ENCODE measurements around the gene SLC38A10.
A peak's percentile ranks its signal among the peaks of the same experiment; 100 is the strongest.

SLC38A10 gene

DNA sequence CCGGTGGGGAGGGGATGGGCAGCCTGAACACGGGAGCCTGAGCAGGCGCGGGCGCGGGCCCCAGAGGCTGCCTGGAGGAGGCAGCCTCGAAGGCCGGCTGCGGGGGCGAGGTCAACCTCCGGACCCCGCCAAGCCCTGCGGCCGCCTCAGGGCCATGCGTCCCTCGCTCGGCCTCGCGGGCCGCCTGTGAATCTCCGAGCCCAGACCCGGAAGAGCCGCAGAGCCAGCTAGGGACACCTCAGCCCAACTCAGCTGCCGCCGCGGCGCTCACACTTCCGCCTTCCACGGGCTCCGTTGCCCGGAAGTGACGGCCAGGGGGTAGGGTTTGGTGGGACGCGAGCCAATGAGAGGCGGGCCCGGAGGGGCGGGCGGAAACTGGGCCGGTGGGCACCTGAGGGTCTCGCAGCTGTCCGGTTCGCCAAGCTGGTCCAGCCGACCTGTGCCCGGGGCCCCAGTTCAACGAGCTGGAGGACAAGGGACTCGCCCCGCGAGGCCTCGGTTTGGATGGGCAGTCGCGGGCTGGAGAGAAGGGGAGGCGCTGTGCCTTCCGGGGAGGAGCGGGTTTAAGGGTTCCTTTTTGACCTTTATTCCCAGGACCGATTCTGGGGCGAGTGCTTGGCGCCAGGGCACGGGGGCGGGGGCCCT is at the start of gene SLC38A10:
TSS of gene SLC38A10 (minus strand) at position 277 of the 645 bp plus-strand sequence. CDS start 386 bp downstream, outside the sequence.
- DNase-seq (ENCODE audit: low spot score) = peak; percentile 100

DNA sequence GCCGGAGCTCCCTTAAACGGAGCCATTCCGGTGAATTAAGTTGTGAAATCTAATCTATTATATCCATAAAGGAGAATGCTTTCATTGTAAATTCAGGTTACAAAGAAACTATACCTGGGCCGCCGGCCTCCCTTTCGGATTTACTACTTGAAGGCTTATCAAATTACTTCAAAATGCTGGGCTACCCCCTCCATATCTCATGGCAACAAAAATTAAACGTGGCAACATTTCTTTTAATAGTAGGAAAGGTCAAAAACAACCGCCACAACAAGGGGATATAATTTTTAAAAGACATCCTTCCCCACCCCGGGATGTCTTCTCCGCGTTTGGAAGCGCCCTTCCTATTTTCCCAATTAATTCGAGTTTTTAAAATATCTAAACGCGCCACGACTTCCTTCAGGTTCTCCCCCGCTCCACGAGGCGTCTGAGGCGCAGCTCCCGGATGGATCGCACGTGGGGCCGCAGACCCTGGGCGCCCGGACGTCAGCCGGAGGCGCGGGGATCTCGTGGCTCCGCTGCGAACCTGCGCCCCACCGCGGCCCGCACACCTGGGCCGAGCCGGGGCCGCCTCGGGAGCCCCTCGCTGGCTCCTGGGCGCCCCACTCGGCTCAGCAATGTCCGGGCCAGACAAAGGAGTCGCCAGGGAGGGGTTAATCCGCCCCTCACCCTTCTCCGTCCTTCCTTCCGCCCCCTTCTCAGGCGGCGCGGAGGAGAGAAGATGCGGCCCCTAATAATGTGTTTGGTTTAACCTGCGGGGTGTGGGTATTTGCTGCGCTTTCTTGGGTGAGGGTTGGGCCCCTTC is 47.4 kb upstream of the SLC38A10 start:
- no peak for DNase-seq (ENCODE audit: low spot score)

DNA sequence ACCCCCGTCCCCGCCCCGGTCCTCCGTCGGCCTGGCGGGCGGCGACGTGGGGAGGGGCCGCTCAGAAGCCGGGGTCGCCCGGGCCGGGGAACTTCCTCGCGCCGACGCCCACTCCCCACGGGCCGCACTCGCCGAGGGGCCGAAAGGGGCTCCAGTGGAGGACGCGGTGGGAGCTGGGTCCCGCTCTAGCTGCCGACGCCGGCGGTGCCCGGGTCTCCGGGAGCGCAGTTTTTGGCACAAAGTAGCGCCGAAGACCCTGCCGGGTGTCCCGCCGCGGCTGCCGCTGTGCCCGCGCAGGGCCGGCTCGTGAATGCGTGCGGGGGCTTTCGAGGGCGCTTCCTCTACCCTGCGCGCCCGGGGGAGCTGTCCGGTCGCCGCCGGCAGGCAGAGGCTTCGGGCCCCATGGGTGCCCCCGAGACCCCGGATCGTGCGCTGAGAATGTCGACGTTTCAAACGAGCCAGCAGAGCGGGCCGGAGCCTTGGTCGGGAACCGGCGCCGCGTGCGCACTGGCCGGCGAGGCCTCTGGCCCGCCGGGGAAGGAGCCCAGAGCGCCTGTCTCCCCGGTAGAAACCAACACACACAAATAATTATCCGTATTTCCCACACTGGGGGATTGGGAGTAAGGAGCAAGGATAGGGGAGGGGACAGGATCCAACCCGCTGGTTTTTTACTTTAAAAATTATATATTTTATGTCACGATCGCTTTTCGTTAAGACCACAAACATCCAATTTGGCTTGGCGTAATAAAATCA is 46.6 kb upstream of the SLC38A10 start:
- no peak for DNase-seq (ENCODE audit: low spot score)

DNA sequence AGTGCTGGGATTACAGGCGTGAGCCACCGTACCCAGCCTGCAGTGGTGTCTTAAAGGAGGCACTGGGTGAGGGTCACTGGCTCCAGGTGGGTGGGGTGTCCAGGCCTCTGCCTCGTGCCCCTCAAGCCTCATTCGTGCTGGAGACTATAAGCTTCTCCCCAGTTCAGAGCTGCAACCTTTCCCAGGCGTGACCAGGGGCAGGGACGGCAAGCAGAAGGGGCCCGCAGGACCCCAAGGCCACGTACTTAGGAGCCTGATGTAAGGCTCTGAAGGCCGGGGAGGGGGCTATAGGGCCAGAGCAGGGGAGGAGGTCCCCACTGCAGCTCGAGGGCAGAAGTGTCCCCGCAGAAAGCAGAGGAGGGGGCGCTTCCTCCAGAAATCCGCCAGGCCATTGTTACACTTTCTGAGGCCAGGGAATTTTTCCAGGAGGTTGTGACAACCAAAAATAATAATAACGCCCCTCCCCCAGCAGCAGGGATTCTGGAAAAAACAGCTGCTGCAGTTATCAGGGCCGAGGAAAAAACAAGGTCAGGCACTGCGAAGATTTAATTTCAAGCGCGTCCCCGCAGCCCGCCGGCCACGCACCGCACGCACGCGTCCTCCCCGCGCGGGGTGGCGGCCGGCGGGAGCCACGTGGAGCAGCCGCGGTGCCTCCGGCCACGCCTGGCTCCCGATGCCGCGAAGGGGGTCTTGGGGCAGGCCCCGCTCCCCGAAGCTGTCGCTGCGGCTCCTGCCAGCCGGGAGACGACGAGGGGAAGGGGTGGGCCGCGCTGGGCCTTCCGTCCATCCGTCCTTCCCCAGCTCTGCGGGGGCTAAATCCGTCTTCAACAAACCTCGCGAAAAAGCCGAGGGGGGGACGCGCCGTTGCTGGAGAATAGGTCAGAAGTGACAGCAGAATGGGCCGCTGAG is 45.8 kb upstream of the SLC38A10 start:
- DNase-seq (ENCODE audit: low spot score) = no peak

DNA sequence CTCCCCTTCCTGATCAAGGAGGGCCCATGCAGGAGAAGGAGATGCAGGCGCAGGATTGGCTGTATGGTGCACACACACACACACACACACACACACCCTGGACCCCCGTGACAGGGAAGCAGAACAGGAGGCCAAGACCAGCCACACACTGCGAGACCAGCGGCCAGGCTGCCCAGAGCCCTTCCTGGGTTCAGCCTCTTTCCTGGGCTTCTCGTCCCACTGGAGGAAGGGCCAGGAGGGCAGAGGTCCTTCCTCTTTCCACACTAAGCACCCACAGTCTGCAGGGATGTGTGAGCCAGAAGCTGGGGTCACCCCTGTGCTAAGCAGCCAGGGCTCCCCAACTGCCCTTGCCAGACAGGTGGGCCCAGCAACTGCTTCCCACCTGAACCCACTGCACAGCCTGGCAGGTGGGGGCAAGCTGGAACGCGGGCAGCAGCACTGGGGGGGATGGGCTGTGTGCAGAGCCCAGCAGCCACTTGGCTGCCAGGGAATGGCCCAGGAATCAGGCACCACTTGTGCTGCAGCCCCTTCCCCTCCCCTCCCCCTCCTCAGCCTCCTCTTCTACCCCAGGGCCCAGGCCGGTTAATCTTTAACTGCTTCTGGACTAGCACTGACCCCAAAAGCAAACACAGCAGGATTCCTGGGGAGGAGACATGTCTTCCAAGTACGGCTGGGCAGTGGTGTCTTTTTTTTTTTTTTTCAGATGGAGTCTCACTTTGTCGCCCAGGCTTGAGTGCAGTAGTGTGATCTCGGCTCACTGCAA is 44.6 kb upstream of the SLC38A10 start:
- no peak for DNase-seq (ENCODE audit: low spot score)

DNA sequence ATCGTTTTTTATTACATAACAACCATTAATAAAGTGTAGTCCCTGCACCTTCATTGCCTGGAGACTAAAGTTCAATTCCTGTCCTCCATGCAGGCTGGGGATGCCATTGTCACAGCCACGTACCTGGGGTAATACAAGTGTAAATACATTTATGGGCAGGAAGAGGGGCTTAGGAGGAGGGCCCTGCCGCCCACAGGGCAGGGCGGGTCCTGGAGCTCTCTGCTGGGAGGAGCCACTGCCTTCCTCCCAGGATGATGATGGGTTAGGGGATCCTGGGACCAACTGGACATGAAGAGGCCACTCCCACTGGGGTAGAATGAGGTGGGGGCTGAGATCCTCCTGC is 44.1 kb upstream of the SLC38A10 start:
- no peak for DNase-seq (ENCODE audit: low spot score)

DNA sequence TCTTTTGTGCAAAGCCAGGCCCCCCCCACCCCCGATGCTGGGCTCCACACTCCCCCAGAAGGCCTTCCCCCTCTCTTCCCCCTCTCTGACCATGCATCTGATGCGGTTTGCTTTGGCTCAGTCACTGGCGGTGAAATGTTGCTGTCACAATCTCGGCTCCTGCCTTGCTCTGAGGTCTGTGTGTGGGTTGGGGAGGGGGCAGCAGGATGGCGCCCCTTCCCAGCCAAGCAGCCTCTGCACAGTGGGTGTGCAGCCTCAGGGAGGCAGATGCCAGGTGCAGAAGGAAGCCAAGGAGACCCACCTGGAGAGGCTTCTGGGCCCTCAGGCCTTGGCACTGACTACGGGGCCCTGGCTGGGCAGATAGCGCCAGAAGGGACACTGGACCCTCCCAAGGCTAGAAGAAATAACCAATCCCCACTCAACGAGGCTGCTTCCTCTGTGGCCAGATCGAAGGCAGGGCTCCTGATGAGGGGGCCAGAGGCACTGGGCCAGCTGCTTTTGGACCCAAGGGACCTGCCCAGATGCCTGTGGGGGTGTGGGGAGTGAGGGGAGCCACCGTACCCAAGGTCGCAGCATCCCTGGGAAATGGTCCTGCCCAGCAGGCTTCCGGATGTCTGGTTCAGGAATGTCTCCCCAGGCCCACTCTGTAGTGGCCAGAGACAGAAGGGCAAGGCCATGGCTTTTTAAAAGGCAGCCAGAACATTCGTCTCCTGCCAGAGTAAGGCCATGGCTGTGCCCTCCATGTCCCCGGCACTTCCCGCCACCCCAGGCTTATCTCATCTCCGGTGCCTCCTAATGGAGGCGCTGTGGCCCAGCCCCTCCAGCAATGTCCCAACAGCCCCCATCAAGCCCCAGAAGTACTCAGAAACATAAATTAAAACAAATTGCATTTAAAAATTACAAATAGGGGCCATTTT is 43.4 kb upstream of the SLC38A10 start:
- DNase-seq (ENCODE audit: low spot score) = no peak

DNA sequence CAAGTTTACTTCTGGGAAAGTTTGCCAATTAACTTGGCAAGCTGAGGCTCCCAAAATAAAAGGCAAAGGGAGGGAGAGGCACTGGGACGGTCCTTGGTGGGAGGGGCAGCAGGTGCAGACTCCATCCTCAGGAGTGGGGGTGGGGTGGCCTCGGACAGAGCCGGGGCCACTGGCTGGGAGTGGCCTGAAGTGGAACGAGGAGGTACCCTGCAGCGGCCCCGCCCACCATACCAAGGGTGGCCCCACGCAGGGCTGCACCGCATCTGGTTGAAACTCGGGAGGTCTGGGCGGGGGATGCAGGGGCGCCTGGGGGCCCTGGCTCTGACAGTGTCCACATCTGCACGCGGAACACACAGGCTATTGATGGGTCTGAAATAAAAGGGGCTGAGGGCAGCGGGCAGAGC is 42.4 kb upstream of the SLC38A10 start:
- no peak for DNase-seq (ENCODE audit: low spot score)

DNA sequence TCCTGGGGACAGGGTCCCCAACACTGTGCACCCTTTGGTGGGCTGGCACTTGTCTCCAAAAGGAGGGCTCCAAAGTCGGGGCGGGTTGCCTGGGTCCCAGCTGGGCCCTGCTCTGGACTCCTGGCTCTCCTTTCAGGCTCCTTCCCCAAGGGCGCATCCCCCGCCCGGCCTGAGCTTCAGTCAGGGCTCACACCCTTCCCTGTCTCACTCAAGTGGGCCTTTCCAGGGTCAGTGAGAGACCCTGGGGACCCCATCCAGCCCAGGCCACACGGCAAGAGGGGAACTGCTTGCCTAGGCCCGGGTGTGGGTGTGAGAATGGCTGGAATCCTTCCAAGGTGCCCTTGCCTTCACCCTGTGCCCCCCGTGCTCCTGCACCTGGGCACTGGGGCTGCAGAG is 41.8 kb upstream of the SLC38A10 start:
- no peak for DNase-seq (ENCODE audit: low spot score)

DNA sequence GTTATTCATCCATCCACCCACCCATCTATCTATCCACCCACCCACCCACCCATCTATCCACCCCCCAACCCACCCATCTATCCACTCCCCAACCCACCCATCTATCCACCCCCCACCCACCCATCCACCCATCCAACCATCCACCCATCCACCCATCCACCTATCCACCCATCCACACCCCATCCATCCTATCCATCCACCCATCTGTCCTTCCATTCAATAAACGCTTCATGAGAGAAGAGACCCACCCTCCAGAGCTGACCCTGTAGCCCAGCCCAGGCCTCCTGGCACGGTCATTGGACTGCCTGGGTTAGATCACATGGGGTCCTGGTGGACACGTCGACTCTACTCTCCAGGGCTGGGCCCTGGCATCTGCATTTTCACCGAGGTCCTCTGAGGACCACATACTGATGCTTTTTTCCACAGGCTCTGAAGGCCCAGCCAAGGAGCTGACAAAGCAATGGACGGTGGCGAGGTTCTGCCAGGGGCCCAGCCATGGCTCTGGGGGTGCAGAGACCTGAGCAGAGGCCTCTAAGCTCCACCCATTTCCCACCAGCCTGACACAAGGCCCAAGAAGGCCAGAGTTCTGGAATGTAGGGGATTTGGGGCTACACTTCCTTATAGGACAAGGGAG is 41.3 kb upstream of the SLC38A10 start:
- DNase-seq (ENCODE audit: low spot score) = no peak

DNA sequence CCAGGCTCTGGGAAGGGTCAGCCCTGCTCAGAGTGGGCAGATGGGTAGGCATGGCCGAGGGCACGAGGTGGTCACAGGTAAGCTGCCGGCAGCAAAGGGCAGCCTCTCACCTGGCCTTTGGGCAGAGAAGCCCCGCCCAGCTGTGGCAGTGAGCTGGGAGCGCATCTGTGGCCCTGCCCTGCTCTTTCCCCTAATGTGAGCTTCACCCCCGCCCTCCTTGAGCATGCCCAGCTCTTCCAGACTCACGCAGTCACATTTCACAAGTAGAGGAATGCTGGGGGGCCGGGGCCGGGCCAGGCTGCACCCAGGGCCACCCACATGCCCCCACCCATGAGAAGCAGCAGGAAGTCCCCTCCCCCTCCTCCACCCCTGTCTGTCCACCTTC is 40.7 kb upstream of the SLC38A10 start:
- no peak for DNase-seq (ENCODE audit: low spot score)

DNA sequence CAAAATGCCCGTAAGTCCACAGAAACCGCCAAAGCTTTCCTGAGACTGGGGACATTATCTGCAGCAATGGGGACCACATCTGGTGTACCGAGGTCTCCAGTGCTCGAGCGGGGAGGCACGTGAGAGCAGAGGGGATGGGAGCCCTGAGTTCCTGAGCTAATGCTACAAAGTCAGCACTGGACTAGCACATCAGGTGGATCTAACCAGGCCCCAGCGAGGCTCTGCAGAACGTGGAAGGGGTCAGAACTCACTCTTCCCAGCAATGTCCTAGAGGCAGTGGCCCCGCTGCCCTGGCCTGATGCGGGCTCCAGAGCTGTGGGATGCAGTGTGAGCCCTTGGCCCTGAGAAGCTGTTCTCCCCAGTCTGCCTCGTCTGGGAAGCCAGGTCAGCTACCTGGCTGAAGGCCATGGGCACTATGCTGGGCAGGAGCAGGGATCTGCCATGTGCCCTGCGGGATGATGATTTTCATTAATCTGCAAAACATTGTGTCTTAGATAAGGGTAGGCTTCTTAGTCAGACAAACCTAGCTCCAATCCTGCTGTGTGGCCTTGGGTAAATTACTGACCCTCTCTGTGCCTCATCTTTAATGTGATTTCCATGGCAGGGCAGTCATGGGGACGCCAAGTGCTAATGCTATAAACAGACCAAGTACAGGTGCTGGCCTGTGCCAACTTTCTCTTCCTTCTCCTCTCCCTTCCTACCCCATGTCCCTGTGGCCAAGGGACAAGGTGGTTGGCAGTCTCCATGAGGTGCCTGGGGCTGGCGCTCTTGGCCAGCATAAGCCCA is 40.1 kb upstream of the SLC38A10 start:
- no peak for DNase-seq (ENCODE audit: low spot score)

DNA sequence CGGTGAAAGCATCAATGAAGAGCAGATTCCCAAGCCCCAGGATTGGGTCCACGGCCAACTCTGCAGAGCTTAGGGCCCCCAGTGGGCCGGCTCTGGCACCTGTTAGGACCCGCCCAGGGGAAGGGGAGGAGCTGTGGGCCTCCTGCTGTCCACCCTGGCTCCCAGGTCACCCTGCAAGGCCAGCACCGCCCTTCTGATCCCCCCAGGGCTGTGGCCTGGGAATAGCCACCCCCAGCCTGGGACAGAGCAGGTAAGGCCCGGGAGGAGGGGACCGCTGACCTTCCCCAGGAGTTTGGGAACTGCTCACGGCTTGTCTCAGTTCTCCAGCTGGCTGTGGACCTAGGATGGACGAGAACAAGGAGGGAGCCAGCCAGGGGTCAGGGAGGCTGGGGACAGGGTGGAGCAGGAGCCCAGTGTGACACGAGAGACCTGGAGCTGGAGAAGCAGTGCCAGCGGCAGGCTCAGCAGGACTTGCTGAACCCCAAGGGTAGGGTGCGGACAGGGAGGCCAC is 39.3 kb upstream of the SLC38A10 start:
- no peak for DNase-seq (ENCODE audit: low spot score)

DNA sequence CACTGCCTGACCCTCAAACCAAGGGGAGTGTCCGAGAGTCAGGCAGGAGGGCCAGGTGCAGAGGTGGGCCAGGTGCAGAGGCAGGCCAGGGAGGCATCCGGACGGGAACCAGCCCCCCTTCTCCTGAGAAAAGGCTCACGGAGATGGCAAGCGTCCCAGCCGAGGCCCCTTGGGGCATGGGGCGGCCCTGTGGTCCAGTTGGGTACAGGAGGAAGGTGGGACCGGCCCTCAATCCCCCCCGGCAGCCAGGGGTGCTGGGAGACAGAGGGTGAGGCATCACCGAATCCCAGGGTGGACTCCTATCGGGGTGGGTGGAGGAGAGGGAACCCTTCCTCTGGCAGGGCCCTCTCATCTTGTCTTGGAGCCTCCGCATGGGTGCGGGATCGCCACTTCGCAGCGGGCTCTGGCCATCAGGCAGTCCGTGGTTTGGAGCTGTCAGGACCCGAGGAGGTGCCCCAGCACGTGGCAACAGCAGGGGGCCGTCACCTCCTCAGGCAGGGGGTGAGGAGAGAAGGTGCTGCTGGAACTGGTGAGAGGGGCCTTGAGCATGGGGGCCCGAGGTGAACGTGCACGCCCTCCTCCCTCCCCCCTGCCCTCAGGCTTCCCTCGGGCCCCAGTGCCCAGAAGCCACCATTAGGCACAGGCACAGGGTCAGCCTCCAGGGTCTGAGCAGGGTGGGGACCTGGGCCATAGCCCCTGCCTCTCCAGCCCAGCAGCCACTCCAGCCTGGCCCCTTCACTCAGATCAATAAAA is 38.7 kb upstream of the SLC38A10 start:
- no peak for DNase-seq (ENCODE audit: low spot score)

DNA sequence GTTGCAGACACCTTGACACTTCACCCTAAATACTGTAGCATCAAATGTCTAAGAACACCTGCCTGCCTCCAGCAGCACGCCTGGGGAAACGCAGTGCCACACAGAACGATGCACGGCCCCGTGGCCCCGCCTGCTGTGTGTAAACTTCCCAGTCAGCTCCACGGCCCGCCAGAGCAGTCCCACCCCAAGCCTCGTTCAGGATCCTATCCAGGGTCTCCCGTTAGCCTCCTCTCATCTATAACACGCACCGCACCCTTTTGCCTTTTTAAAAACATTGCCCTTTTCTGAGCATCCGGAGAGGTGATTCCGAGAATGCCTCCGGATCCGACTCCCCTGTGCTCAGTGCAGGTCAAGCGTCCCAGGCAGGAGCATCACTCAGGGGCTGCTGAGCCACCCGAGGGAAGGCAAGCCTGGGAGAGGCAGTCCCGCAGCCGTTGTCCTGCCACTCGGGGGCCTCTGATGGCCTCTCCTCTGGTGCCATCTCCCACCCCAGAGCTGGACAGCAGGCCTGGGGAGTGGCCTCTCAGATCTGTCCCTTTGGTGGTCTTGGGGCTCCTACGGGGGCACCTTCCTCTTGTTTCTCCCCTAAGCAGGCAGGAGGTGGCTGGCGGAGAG is 37.9 kb upstream of the SLC38A10 start:
- DNase-seq (ENCODE audit: low spot score) = no peak

DNA sequence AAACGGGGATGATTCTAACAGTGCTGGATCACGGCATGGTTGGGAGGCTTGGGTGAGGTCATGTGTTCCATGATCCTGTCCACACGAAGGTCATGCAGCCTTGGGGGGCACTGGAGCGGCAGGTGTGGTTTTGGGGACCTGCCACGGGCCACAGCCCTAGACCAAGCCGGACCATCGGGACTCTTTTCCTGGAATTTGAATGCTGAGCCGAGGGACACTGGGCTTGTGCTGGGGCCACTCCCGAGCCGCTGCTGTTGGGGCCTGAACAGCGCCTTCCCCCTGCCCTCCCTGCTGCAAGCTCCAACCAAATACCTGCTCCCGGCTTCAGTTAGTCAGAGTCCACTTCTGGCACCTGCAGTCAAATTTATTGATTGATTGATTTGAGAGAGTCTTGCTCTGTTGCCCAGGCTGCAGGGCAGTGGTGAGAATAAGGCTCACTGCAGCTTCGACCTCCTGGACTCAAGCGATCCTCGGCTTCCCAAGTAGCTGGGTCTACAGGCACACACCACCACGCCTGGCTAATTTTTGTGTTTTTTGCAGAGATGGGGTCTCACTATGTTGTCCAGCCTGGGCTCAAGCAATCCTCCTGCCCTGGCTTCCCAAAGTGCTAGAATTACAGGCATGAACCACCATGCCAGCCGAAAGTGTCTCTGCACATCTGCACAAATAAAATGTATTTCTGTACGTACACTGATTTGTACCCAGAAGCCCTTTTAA is 37.2 kb upstream of the SLC38A10 start:
- no peak for DNase-seq (ENCODE audit: low spot score)

DNA sequence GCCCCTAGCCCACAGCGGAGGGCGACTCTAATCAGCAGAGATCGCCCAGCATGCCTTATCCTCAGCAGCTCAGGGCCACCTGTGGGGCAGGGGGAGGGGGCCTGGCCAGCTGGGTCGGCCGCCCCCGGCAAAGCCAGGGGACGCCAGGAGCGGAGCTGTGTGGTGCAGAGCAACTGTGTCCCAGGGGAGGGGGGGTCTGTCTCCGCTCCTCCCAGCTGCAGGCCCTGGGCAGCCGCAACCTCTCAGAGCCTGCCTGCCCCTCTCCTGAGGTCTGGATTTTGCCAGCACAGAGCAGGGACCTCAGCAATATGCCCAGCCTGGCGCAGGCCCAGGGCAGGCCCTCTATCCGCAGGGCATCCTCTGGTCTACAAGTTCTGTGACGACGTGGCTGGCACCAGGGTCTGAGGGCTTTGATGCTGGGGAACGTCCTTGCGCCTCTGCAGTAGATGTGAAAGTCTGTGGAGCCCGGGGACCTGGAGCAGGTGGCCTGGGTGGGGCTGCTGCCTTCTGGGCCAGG is 36.5 kb upstream of the SLC38A10 start:
- DNase-seq (ENCODE audit: low spot score) = no peak

Data from hepatic stellate cell (primary cell).